Measurements from ENCODE around the gene RAB1B. TPM values are rescaled to one million over a fixed set of nuclear protein-coding genes. Genes with fewer than 3 reads are reported as not detected.

The RAB1B gene
- total and polyA plus RNA-seq, 7 donors = 120 to 163 (median 130) TPM

- Histone ChIP-seq H3K27ac (no peak overlapping the region), H3K36me3 (ENCODE audit: insufficient read depth in 1 of 2, low read depth in 1 of 2) (peaks cover 2 to 77% of the 10 kb centered on the region in 2 donors), H3K27me3 (ENCODE audit: insufficient read depth in 3 of 3, low read length in 2 of 3) (no peaks in the 10 kb centered on the region), H3K4me3 (no peak overlapping the region), H3K9me3 (no peaks in the 10 kb centered on the region), H3K4me1 (peaks cover 13% of the 10 kb centered on the region)
- no peak for DNase-seq
- ATAC-seq = no peak
- intact Hi-C loops (cut with DNase I) = no loop called here
- no peak for TF ChIP-seq CTCF (IDR thresholded peaks at IDR 0.05)
- WGBS, 3 donors = 95 to 98% (median 95%) methylated on average over 6 of the region's 6 CpGs
These were observed 30.6 kb upstream of the RAB1B start for GRCh38 chr11:66237867-66238266.

- no peak for DNase-seq
- Histone ChIP-seq H3K4me1 (peaks cover 13% of the 10 kb centered on the region), H3K9me3 (no peaks in the 10 kb centered on the region), H3K4me3 (no peak overlapping the region), H3K27me3 (ENCODE audit: insufficient read depth in 3 of 3, low read length in 2 of 3) (no peaks in the 10 kb centered on the region), H3K27ac (no peak overlapping the region), H3K36me3 (ENCODE audit: insufficient read depth in 1 of 2, low read depth in 1 of 2) (peaks cover 0 to 68% of the 10 kb centered on the region in 2 donors)
- 89 to 94% (median 92%) methylated on average over 17 of the region's 17 CpGs for WGBS, 3 donors
- ATAC-seq = no peak
- no peak for TF ChIP-seq CTCF (IDR thresholded peaks at IDR 0.05)
- intact Hi-C loops (cut with DNase I) = no loop called here
These were observed 29.5 kb upstream of the RAB1B start for GRCh38 chr11:66238786-66239413.

GRCh38 chr11:66239511-66239910 lies 28.9 kb upstream of the RAB1B start:
- DNase-seq = no peak
- Histone ChIP-seq H3K4me1 (peaks cover 13% of the 10 kb centered on the region), H3K9me3 (no peaks in the 10 kb centered on the region), H3K36me3 (ENCODE audit: insufficient read depth in 1 of 2, low read depth in 1 of 2) (peaks cover 0 to 62% of the 10 kb centered on the region in 2 donors), H3K27ac (no peak overlapping the region), H3K27me3 (ENCODE audit: insufficient read depth in 3 of 3, low read length in 2 of 3) (no peaks in the 10 kb centered on the region), H3K4me3 (no peak overlapping the region)
- intact Hi-C loops (cut with DNase I) = no loop called here
- WGBS, 3 donors = 80 to 86% (median 84%) methylated on average over 3 of the region's 3 CpGs
- TF ChIP-seq CTCF (IDR thresholded peaks at IDR 0.05) = no peak
- no peak for ATAC-seq

GRCh38 chr11:66239998-66240780 lies 28.2 kb upstream of the RAB1B start:
- intact Hi-C loops (cut with DNase I) = no loop called here
- no peaks in the 10 kb centered on the region for H3K9me3 ChIP-seq
- peaks cover 13% of the 10 kb centered on the region for H3K4me1 ChIP-seq
- 84 to 89% (median 86%) methylated on average over 25 of the region's 25 CpGs for WGBS, 3 donors
- peak overlapping the region; percentile 68 for H3K27ac ChIP-seq
- ATAC-seq (peak in 1 of 4 donors; percentile 12), DNase-seq (no peak)
- no peaks in the 10 kb centered on the region for H3K27me3 ChIP-seq (ENCODE audit: insufficient read depth in 3 of 3, low read length in 2 of 3)
- H3K36me3 ChIP-seq (ENCODE audit: insufficient read depth in 1 of 2, low read depth in 1 of 2) = peaks cover 0 to 55% of the 10 kb centered on the region in 2 donors
- no peak for TF ChIP-seq CTCF (IDR thresholded peaks at IDR 0.05)
- no peak overlapping the region for H3K4me3 ChIP-seq
